ENCODE measurements around the gene STT3A. TPM values are rescaled to one million over a fixed set of nuclear protein-coding genes. Genes with fewer than 3 reads are reported as not detected.

The STT3A gene

GRCh38 chr11:125667151-125667550 lies 74.5 kb downstream of the STT3A start:
- Histone ChIP-seq H3K79me2 (ENCODE audit: control insufficient read depth, insufficient read depth, low read length) (no peaks in the 10 kb centered on the region), H3K79me1 (ENCODE audit: low read length) (no peaks in the 10 kb centered on the region), H2BK5ac (ENCODE audit: low read length) (no peak overlapping the region), H3K27me3 (ENCODE audit: insufficient read depth, low read length, poor library complexity) (no peaks in the 10 kb centered on the region), H2BK120ac (ENCODE audit: low read depth, low read length) (no peak overlapping the region), H4K5ac (ENCODE audit: low read length) (no peak overlapping the region), H3K4ac (ENCODE audit: low read depth, low read length) (no peak overlapping the region), H3K36me3 (ENCODE audit: control insufficient read depth, insufficient read depth, low read length) (no peaks in the 10 kb centered on the region), H2AK5ac (ENCODE audit: low read length) (no peak overlapping the region), H2BK15ac (replicated peaks; ENCODE audit: low read depth) (no peak overlapping the region), H3K4me1 (ENCODE audit: control insufficient read depth, low read depth, low read length) (no peaks in the 10 kb centered on the region), H4K8ac (ENCODE audit: low read depth, low read length) (no peak overlapping the region), H3K4me2 (ENCODE audit: low read length) (no peak overlapping the region), H3K56ac (ENCODE audit: low read length) (no peak overlapping the region), H3K27ac (ENCODE audit: low read depth, low read length) (no peak overlapping the region), H3K23ac (ENCODE audit: low read length) (no peak overlapping the region), H3K4me3 (ENCODE audit: low read length) (no peak overlapping the region), H3K9ac (ENCODE audit: low read length) (no peak overlapping the region), H3K18ac (ENCODE audit: low read length) (no peak overlapping the region)
- DNase-seq = no peak
- no CpG with 5 or more reads among the region's 2 CpGs for WGBS (ENCODE audit: extremely low coverage, insufficient coverage, low lambda C conversion rate)

- Histone ChIP-seq H2BK5ac (ENCODE audit: low read length) (no peak overlapping the region), H3K79me1 (ENCODE audit: low read length) (no peaks in the 10 kb centered on the region), H2AK5ac (ENCODE audit: low read length) (no peak overlapping the region), H2BK15ac (replicated peaks; ENCODE audit: low read depth) (no peak overlapping the region), H3K36me3 (ENCODE audit: control insufficient read depth, insufficient read depth, low read length) (no peaks in the 10 kb centered on the region), H4K8ac (ENCODE audit: low read depth, low read length) (no peak overlapping the region), H3K27ac (ENCODE audit: low read depth, low read length) (no peak overlapping the region), H3K56ac (ENCODE audit: low read length) (no peak overlapping the region), H3K4me1 (ENCODE audit: control insufficient read depth, low read depth, low read length) (no peaks in the 10 kb centered on the region), H3K4ac (ENCODE audit: low read depth, low read length) (no peak overlapping the region), H3K4me3 (ENCODE audit: low read length) (no peak overlapping the region), H3K23ac (ENCODE audit: low read length) (no peak overlapping the region), H3K9ac (ENCODE audit: low read length) (no peak overlapping the region), H4K5ac (ENCODE audit: low read length) (no peak overlapping the region), H2BK120ac (ENCODE audit: low read depth, low read length) (no peak overlapping the region), H3K4me2 (ENCODE audit: low read length) (no peak overlapping the region), H3K79me2 (ENCODE audit: control insufficient read depth, insufficient read depth, low read length) (no peaks in the 10 kb centered on the region), H3K18ac (ENCODE audit: low read length) (no peak overlapping the region), H3K27me3 (ENCODE audit: insufficient read depth, low read length, poor library complexity) (no peaks in the 10 kb centered on the region)
- WGBS (ENCODE audit: extremely low coverage, insufficient coverage, low lambda C conversion rate) = no CpG with 5 or more reads among the region's 1 CpG
- DNase-seq = no peak
These were observed 77.5 kb downstream of the STT3A start for GRCh38 chr11:125670172-125670571.

DNA sequence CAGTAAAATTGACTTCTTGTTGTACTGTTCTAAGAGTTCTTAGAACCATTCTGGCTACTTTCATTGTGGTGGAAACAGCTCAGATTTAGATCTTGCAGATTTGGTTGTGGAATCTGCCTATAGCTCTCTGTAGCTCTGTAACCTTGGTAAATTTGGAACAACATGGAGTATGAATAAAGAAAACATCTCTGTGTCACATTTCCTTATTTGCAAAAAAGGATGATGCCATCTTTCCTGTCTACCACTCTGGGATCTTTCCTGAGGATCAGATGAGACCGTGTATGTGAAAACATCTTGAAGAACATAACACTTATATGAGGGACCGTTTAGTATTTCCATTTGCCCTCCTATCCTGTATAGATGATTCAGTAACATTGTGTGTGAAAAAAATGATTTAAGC lies 78.9 kb downstream of the STT3A start:
- H3K23ac ChIP-seq (ENCODE audit: low read length) = no peak overlapping the region
- H3K79me2 ChIP-seq (ENCODE audit: control insufficient read depth, insufficient read depth, low read length) = no peaks in the 10 kb centered on the region
- H3K4ac ChIP-seq (ENCODE audit: low read depth, low read length) = no peak overlapping the region
- no peak overlapping the region for H4K8ac ChIP-seq (ENCODE audit: low read depth, low read length)
- no peaks in the 10 kb centered on the region for H3K27me3 ChIP-seq (ENCODE audit: insufficient read depth, low read length, poor library complexity)
- no CpG with 5 or more reads among the region's 2 CpGs for WGBS (ENCODE audit: extremely low coverage, insufficient coverage, low lambda C conversion rate)
- no peak overlapping the region for H2BK120ac ChIP-seq (ENCODE audit: low read depth, low read length)
- H3K18ac ChIP-seq (ENCODE audit: low read length) = no peak overlapping the region
- H3K4me3 ChIP-seq (ENCODE audit: low read length) = no peak overlapping the region
- H3K79me1 ChIP-seq (ENCODE audit: low read length) = no peaks in the 10 kb centered on the region
- no peak overlapping the region for H3K4me2 ChIP-seq (ENCODE audit: low read length)
- no peaks in the 10 kb centered on the region for H3K36me3 ChIP-seq (ENCODE audit: control insufficient read depth, insufficient read depth, low read length)
- H4K5ac ChIP-seq (ENCODE audit: low read length) = no peak overlapping the region
- DNase-seq = no peak
- no peak overlapping the region for H2AK5ac ChIP-seq (ENCODE audit: low read length)
- no peak overlapping the region for H3K27ac ChIP-seq (ENCODE audit: low read depth, low read length)
- H3K4me1 ChIP-seq (ENCODE audit: control insufficient read depth, low read depth, low read length) = no peaks in the 10 kb centered on the region
- H2BK5ac ChIP-seq (ENCODE audit: low read length) = no peak overlapping the region
- H3K9ac ChIP-seq (ENCODE audit: low read length) = no peak overlapping the region
- H2BK15ac ChIP-seq (replicated peaks; ENCODE audit: low read depth) = no peak overlapping the region
- H3K56ac ChIP-seq (ENCODE audit: low read length) = no peak overlapping the region

Small RNA genes within 50 kb of the gene (small RNA-seq; reads per million reads assigned to genes)
- gene RNU2-35P (ENCODE audit: insufficient read depth) = not detected
- gene RNU6-1156P (ENCODE audit: insufficient read depth) = not detected

All from mesendoderm (in vitro differentiated cells).